Measurements from ENCODE around the gene MPPED1.

Gene MPPED1

DNA sequence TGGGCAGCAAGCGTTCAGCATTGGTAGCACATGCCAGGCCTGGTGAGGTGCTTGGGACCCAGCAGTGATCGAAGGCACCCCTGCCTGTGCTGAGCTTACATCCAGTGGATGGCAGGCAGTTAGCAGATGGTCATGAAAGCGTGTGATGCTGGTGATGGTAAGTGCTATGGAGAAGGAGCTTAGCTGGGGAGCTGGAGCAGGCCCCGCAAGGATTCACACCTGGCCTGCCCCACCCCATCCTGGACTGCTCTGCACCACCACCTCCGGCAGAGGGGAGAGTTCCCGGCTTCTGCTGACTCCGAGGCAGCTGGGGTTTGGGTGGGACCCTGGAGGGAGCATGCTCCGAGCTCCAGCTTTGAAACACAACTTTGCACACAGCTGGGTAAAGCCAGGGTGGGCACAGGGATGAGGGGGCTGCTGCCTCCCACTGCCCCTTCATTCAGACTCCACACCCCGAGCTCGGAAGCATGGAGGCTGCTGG is 16.2 kb downstream of the MPPED1 start:
- H4K20me1 ChIP-seq (ENCODE audit: insufficient read depth, low read length, poor library complexity, severe bottlenecking) = no peaks in the 10 kb centered on the region
- H3K9ac ChIP-seq (ENCODE audit: low read depth, low read length, poor library complexity, severe bottlenecking) = no peak overlapping the region
- H3F3A ChIP-seq (ENCODE audit: low read depth) = no peaks in the 10 kb centered on the region
- no peaks in the 10 kb centered on the region for H3K9me3 ChIP-seq (ENCODE audit: insufficient read depth, low read depth, low read length)
- H2AFZ ChIP-seq (ENCODE audit: low read length) = no peak overlapping the region
- TF ChIP-seq, protein P1, sequence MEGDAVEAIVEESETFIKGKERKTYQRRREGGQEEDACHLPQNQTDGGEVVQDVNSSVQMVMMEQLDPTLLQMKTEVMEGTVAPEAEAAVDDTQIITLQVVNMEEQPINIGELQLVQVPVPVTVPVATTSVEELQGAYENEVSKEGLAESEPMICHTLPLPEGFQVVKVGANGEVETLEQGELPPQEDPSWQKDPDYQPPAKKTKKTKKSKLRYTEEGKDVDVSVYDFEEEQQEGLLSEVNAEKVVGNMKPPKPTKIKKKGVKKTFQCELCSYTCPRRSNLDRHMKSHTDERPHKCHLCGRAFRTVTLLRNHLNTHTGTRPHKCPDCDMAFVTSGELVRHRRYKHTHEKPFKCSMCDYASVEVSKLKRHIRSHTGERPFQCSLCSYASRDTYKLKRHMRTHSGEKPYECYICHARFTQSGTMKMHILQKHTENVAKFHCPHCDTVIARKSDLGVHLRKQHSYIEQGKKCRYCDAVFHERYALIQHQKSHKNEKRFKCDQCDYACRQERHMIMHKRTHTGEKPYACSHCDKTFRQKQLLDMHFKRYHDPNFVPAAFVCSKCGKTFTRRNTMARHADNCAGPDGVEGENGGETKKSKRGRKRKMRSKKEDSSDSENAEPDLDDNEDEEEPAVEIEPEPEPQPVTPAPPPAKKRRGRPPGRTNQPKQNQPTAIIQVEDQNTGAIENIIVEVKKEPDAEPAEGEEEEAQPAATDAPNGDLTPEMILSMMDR (conservative IDR thresholded peaks at IDR 0.05; ENCODE audit: low read length) = no peak; the same call in 1 of the 2 replicates
- no peak for TF ChIP-seq EZH2phosphoT487 (IDR thresholded peaks at IDR 0.05; ENCODE audit: borderline replicate concordance)
- H3K4me3 ChIP-seq (ENCODE audit: low read length, poor library complexity, severe bottlenecking) = no peak overlapping the region
- no peaks in the 10 kb centered on the region for H3K36me3 ChIP-seq (ENCODE audit: insufficient read depth, low read length)
- H3K4me2 ChIP-seq (ENCODE audit: low read depth, low read length, poor library complexity, severe bottlenecking) = no peak overlapping the region
- H3K9me2 ChIP-seq (replicated peaks; ENCODE audit: low read depth, low read length) = no peaks in the 10 kb centered on the region
- no peaks in the 10 kb centered on the region for H3K4me1 ChIP-seq (ENCODE audit: insufficient read depth, low read length, poor library complexity, severe bottlenecking)
- H3K27me3 ChIP-seq (ENCODE audit: insufficient read depth, low read length, poor library complexity, severe bottlenecking) = no peaks in the 10 kb centered on the region
- H3K79me2 ChIP-seq (ENCODE audit: insufficient read depth, low read length) = no peaks in the 10 kb centered on the region

DNA sequence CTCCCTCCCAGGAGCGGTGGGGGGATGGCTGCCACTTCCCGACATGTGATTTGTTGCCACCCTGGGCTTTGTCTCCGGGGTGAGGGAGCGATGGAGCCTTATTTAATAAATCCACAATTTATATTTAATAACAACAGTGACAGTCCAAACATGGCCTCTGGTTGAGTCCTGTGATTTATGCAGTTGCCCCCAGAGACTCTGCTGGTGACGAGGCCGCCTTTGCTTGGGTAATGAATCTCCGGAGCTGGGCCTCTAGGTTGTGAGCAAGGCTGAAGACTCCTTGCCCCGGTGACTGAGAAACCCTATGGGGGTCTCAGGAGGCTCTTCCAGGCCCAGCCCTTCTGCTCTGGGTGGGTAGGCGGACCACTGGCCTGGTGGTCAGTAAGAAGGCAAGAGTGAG is 16.7 kb downstream of the MPPED1 start:
- H3K9me2 ChIP-seq (replicated peaks; ENCODE audit: low read depth, low read length) = no peaks in the 10 kb centered on the region
- H3K79me2 ChIP-seq (ENCODE audit: insufficient read depth, low read length) = no peaks in the 10 kb centered on the region
- no peaks in the 10 kb centered on the region for H3K36me3 ChIP-seq (ENCODE audit: insufficient read depth, low read length)
- no peak for TF ChIP-seq EZH2phosphoT487 (IDR thresholded peaks at IDR 0.05; ENCODE audit: borderline replicate concordance)
- TF ChIP-seq, protein P1 (conservative IDR thresholded peaks at IDR 0.05; ENCODE audit: low read length) = no peak
- H4K20me1 ChIP-seq (ENCODE audit: insufficient read depth, low read length, poor library complexity, severe bottlenecking) = no peaks in the 10 kb centered on the region
- no peak overlapping the region for H3K4me3 ChIP-seq (ENCODE audit: low read length, poor library complexity, severe bottlenecking)
- H3K4me2 ChIP-seq (ENCODE audit: low read depth, low read length, poor library complexity, severe bottlenecking) = no peak overlapping the region
- no peak overlapping the region for H3K9ac ChIP-seq (ENCODE audit: low read depth, low read length, poor library complexity, severe bottlenecking)
- H3F3A ChIP-seq (ENCODE audit: low read depth) = no peaks in the 10 kb centered on the region
- H3K27me3 ChIP-seq (ENCODE audit: insufficient read depth, low read length, poor library complexity, severe bottlenecking) = no peaks in the 10 kb centered on the region
- H3K9me3 ChIP-seq (ENCODE audit: insufficient read depth, low read depth, low read length) = no peaks in the 10 kb centered on the region
- H2AFZ ChIP-seq (ENCODE audit: low read length) = no peak overlapping the region
- no peaks in the 10 kb centered on the region for H3K4me1 ChIP-seq (ENCODE audit: insufficient read depth, low read length, poor library complexity, severe bottlenecking)

DNA sequence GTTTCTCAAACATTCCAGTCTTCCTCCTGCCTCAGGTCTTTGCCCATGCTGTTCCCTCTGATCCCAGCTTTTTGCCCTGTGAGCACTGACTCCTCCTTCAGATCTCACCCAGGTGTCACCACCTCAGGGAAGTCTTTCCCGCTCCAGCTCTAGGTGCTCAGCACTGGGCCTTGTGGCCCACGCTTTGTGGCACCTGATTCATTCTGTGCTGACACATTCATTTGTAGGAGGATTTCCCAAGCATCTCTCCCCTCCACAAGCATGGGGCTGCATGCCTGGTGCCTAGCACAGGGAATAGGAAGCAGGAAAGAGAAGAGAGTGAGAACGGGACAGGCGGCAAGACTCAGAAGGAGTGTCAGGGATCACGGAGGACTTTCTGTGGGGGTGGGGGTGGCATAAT is 17.6 kb downstream of the MPPED1 start:
- Histone ChIP-seq H2AFZ (ENCODE audit: low read length) (no peak overlapping the region), H3K9ac (ENCODE audit: low read depth, low read length, poor library complexity, severe bottlenecking) (no peak overlapping the region), H3K4me2 (ENCODE audit: low read depth, low read length, poor library complexity, severe bottlenecking) (no peak overlapping the region), H3K36me3 (ENCODE audit: insufficient read depth, low read length) (no peaks in the 10 kb centered on the region), H3F3A (ENCODE audit: low read depth) (no peaks in the 10 kb centered on the region), H3K9me3 (ENCODE audit: insufficient read depth, low read depth, low read length) (no peaks in the 10 kb centered on the region), H4K20me1 (ENCODE audit: insufficient read depth, low read length, poor library complexity, severe bottlenecking) (no peaks in the 10 kb centered on the region), H3K27me3 (ENCODE audit: insufficient read depth, low read length, poor library complexity, severe bottlenecking) (no peaks in the 10 kb centered on the region), H3K4me3 (ENCODE audit: low read length, poor library complexity, severe bottlenecking) (no peak overlapping the region), H3K9me2 (replicated peaks; ENCODE audit: low read depth, low read length) (no peaks in the 10 kb centered on the region), H3K79me2 (ENCODE audit: insufficient read depth, low read length) (no peaks in the 10 kb centered on the region), H3K4me1 (ENCODE audit: insufficient read depth, low read length, poor library complexity, severe bottlenecking) (no peaks in the 10 kb centered on the region)
- TF ChIP-seq, protein P1 (conservative IDR thresholded peaks at IDR 0.05; ENCODE audit: low read length) = no peak
- TF ChIP-seq EZH2phosphoT487 (IDR thresholded peaks at IDR 0.05; ENCODE audit: borderline replicate concordance) = no peak

All from Loucy (cell line).